WERI-Rb-1 (cell line): ENCODE measurements around the gene MYBBP1A.

Source experiments
- DNase-seq: peaks from one replicate; pipeline ENCODE4 v3.0.0-alpha.2; 2020
- H3K27ac ChIP-seq: fragments of 250-450 bp; sonication (Bioruptor Pico); 2 replicates; pipeline ENCODE4 v1.5.1; 2020; ENCODE audit warnings: mild to moderate bottlenecking, moderate library complexity
- H3K27me3 ChIP-seq: fragments of 250-450 bp; sonication (Bioruptor Pico); 2 replicates; pipeline ENCODE4 v1.5.1; 2021; ENCODE audit warnings: mild to moderate bottlenecking, low read depth, moderate library complexity; ENCODE audit not compliant: insufficient read depth, severe bottlenecking
- H3K36me3 ChIP-seq: fragments of 250-450 bp; sonication (Bioruptor Pico); 2 replicates; pipeline ENCODE4 v1.5.1; 2020; ENCODE audit warnings: mild to moderate bottlenecking, moderate library complexity
- H3K4me3 ChIP-seq: 2 replicates; pipeline ENCODE4 v1.5.1; 2011; ENCODE audit warnings: low read depth, mild to moderate bottlenecking, control low read depth, low read length
- H3K9me3 ChIP-seq: fragments of 250-450 bp; sonication (Bioruptor Pico); 2 replicates; pipeline ENCODE4 v1.5.1; 2021; ENCODE audit warnings: mild to moderate bottlenecking, moderate library complexity; ENCODE audit not compliant: severe bottlenecking
- TF ChIP-seq, protein P1 (sequence below): IDR thresholded peaks from 2 replicates; pipeline ENCODE4 v1.5.1; 2011; ENCODE audit warnings: low read depth, mild to moderate bottlenecking, control low read depth, inconsistent platforms, low read length

The MYBBP1A gene

DNA sequence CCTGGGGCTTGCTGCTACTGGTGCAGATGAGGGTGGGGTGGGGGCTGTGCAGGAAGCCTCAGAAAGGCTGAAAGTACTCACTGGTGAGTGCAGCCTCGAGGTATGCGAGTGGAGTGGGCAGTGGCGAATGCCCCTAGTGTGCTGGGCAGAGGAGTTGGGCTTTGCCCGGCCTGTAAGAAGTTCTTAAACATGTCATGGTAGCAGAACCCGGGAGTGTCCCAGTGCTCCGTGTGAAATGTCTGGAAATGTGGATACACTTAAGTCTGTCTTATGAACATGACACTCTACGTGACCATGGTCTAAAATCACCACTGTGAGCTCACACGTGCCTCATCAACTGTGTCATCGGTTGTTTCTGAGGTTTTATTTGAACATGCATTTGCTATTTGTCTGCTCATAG lies 30.9 kb upstream of the MYBBP1A start:
- no peaks in the 10 kb centered on the region for H3K9me3 ChIP-seq
- no peak overlapping the region for H3K4me3 ChIP-seq
- no peak for DNase-seq
- no peaks in the 10 kb centered on the region for H3K27me3 ChIP-seq
- H3K27ac ChIP-seq, result no peak overlapping the region
- no peaks in the 10 kb centered on the region for H3K36me3 ChIP-seq
- TF ChIP-seq, protein P1, sequence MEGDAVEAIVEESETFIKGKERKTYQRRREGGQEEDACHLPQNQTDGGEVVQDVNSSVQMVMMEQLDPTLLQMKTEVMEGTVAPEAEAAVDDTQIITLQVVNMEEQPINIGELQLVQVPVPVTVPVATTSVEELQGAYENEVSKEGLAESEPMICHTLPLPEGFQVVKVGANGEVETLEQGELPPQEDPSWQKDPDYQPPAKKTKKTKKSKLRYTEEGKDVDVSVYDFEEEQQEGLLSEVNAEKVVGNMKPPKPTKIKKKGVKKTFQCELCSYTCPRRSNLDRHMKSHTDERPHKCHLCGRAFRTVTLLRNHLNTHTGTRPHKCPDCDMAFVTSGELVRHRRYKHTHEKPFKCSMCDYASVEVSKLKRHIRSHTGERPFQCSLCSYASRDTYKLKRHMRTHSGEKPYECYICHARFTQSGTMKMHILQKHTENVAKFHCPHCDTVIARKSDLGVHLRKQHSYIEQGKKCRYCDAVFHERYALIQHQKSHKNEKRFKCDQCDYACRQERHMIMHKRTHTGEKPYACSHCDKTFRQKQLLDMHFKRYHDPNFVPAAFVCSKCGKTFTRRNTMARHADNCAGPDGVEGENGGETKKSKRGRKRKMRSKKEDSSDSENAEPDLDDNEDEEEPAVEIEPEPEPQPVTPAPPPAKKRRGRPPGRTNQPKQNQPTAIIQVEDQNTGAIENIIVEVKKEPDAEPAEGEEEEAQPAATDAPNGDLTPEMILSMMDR, result no peak

DNA sequence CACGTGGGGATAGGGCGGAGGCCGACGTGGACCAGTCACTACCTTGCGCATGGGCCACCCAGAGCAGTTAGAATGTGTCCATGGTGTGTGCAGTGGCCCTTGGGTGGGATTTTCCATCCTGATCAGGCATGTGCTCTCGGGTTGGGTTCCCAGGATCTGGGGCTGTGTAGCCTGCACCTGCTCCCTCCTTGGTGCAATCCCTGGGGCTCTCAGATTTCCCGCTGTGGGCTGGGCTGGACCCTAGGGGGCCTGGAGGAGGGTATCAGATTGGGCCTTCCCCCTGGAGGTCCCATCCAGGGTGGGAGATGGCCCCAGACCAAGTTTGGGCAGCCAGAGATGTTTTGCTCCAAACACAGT lies 30.4 kb upstream of the MYBBP1A start:
- TF ChIP-seq, protein P1, result no peak
- Histone ChIP-seq H3K27ac (no peak overlapping the region), H3K36me3 (no peaks in the 10 kb centered on the region), H3K27me3 (no peaks in the 10 kb centered on the region), H3K9me3 (no peaks in the 10 kb centered on the region), H3K4me3 (no peak overlapping the region)
- DNase-seq, result no peak

DNA sequence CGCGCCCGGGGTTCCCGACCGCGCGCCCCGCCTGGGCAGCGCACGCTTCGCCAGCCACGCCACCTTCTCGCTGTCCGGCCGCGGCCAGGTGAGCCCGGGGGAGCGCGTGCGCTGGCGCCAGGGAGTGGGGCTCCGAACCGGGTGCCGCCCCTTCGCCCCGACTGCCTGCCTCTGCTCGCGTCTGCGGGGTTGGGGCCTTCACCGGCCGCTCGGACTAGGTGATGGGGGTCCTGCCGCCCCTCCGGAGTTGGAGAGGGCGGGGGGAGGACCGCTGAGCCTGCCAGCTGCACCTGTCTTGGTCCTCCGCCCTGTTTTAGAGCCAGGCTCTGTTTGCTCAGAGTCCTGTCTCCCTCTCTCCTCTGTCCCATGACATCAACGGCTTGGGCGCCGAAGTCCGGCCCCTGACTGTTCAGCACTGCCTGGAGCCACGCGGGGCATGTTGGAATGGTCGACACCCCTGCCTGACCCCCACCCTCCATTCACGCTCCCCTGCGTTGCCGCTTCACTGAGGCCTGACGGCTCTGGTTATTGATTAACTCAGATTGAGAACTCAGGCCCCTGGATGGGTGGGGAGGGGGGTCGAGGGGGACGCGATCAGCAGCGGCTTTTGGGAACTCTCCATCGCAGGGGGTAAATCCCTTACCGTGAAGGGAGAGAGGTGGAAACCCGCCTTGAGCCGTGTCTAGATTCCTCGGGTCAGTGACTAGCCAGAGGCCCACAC lies 29.9 kb upstream of the MYBBP1A start:
- no peak for DNase-seq

DNA sequence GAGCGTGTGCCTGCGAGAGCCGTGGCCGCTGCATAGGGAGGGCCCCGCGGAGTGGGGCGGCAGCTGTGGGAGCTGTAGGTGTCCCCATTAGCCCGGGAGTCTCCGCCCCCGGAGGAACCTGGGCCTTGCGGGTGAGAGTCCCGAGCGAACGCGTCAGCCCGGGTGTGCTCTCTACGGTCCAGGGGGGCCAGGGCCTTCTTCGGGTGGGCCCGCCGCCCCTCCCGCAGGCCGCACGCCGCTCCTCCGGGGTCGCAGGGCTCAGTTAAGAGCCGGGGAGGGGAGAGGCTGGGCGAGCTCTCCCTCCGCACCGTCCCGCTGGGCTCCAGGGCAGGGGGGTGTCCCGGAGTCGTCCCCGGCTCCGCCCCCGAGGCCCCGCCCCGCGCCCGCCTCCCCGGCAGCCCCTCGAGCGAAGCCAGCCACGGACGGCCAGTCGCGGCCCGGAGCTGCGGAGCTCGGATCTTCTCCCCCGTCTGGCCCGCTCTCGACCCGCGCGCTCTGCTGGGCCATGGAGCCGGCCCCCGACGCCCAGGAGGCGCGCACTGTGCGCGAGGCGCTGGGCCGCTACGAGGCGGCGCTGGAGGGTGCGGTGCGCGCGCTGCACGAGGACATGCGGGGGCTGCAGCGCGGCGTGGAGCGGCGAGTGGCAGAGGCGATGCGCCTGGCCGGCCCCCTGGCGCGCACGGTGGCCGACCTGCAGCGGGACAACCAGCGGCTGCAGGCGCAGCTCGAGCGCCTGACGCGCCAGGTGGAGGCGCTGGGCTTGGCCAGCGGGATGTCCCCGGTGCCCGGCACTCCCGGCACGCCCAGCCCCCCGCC lies 29.1 kb upstream of the MYBBP1A start, which contains the start of gene SMTNL2:
SMTNL2 (plus strand) TSS at position 429 of the 816 bp plus-strand sequence; CDS start at position 506, 77 bp downstream.
- H3K4me3 ChIP-seq, result peak within 1 kb of the TSS; percentile 53
- DNase-seq, result peak; percentile 68
- no peaks in the 10 kb centered on the region for H3K36me3 ChIP-seq
- peak within 1 kb of the TSS; percentile 55 for H3K27ac ChIP-seq
- H3K27me3 ChIP-seq, result no peaks in the 10 kb centered on the region
- TF ChIP-seq, protein P1, result peak; percentile 27; the same call in 1 of the 2 replicates
- no peaks in the 10 kb centered on the region for H3K9me3 ChIP-seq

More for the DNA sequence above, 29.9 kb upstream of the MYBBP1A start:
- Histone ChIP-seq H3K27ac (no peak overlapping the region), H3K36me3 (no peaks in the 10 kb centered on the region), H3K9me3 (no peaks in the 10 kb centered on the region), H3K27me3 (no peaks in the 10 kb centered on the region), H3K4me3 (peak overlapping the region; percentile 53; the same call in 1 of the 2 replicates)
- TF ChIP-seq, protein P1, result no peak

DNA sequence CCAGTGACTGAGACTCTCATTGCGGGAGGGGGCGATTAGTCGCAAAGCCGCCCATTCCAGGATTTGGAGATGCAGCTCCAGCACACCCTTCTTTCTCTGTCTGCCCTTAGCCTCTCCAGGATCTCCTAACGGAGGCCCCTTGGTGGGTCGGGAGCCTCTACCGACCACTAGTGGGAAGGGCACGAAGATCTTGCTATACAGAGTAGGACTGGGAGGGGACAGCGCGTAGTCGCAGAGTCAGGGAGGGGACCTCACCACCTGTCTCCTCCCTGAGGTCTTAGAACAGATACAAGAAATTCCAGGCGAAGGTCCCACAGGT lies 28.6 kb upstream of the MYBBP1A start:
- Histone ChIP-seq H3K27me3 (no peaks in the 10 kb centered on the region), H3K4me3 (peak overlapping the region; percentile 53)
- DNase-seq, result peak; percentile 88

More for the DNA sequence above, 28.6 kb upstream of the MYBBP1A start:
- Histone ChIP-seq H3K9me3 (no peaks in the 10 kb centered on the region), H3K27ac (peak overlapping the region; percentile 55), H3K36me3 (no peaks in the 10 kb centered on the region)
- TF ChIP-seq, protein P1, result peak; percentile 74
